Fibroblast of lung (primary cell): Measurements from ENCODE around the gene CABP4.

Experiments used
- EZH2 ChIP-seq: IDR thresholded peaks from 2 replicates; pipeline ENCODE4 v1.5.1; 2012; ENCODE audit warnings: low read length, control low read depth, mild to moderate bottlenecking; ENCODE audit errors: missing control alignments
- TF ChIP-seq, protein P1 (sequence below), 2 donors: IDR thresholded peaks in 1 of 2; conservative IDR thresholded peaks in 1 of 2; 1 replicate in 1 of 2; 2 replicates in 1 of 2; pipeline ENCODE4 v1.5.1; 2011 to 2012; ENCODE audit warnings: low read length in 2 of 2, control low read depth in 1 of 2, inconsistent platforms in 1 of 2, low read depth in 1 of 2, mild to moderate bottlenecking in 1 of 2

DNA sequence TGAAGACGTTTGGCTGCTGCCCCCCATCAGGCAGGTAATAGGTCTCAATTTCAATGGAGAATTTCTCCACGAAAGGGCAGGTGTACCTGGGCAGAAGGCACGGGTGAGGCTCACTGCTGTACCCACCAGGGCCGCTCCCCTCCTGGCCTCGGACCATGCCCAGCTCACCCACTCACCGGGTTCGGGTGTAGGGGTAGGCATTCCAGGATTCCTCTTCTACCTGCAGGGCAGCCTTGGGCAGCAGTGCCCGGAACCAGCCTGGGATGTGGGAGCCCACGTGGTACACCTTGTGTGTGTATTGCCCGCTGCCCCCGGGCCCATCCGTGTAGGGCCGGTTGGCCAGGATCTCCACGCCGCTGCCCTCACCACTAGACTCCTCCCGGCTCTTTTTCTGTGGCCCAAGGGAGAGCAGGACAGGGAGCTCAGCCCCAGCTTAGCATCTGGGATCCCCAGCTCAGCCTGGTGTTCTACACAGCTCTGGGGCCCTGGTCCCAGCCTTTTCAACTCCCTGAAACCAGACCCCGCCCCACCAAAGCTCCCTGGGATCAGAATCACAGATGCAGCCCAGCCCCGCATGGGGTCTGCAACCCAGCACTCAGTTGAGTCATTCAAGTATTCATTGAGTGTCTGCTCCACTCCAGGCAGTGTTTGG is 47.3 kb downstream of the CABP4 start:
- TF ChIP-seq, protein P1, sequence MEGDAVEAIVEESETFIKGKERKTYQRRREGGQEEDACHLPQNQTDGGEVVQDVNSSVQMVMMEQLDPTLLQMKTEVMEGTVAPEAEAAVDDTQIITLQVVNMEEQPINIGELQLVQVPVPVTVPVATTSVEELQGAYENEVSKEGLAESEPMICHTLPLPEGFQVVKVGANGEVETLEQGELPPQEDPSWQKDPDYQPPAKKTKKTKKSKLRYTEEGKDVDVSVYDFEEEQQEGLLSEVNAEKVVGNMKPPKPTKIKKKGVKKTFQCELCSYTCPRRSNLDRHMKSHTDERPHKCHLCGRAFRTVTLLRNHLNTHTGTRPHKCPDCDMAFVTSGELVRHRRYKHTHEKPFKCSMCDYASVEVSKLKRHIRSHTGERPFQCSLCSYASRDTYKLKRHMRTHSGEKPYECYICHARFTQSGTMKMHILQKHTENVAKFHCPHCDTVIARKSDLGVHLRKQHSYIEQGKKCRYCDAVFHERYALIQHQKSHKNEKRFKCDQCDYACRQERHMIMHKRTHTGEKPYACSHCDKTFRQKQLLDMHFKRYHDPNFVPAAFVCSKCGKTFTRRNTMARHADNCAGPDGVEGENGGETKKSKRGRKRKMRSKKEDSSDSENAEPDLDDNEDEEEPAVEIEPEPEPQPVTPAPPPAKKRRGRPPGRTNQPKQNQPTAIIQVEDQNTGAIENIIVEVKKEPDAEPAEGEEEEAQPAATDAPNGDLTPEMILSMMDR (conservative IDR thresholded peaks at IDR 0.05 in 1 of 2, IDR thresholded peaks at IDR 0.05 in 1 of 2; ENCODE audit: low read depth in 1 of 2, low read length in 2 of 2) = no peak
- no peak for TF ChIP-seq EZH2
